Ishikawa (cell line): ENCODE measurements around the gene ZBTB20.

Source experiments
- CEBPB ChIP-seq: IDR thresholded peaks from 2 replicates; pipeline ENCODE4 v1.6.1; 2012
- CREB1 ChIP-seq: IDR thresholded peaks from 2 replicates; pipeline ENCODE4 v1.6.1; 2012; ENCODE audit warnings: low read depth
- EGR1 ChIP-seq: IDR thresholded peaks from 2 replicates; pipeline ENCODE4 v1.6.1; 2012
- EP300 ChIP-seq: IDR thresholded peaks from 2 replicates; pipeline ENCODE4 v1.6.1; 2012; ENCODE audit warnings: borderline replicate concordance
- FOXM1 ChIP-seq: IDR thresholded peaks from 2 replicates; pipeline ENCODE4 v1.6.1; 2012; ENCODE audit warnings: low read depth, borderline replicate concordance
- MAX ChIP-seq: IDR thresholded peaks from 2 replicates; pipeline ENCODE4 v1.6.1; 2012
- NFIC ChIP-seq: IDR thresholded peaks from 2 replicates; pipeline ENCODE4 v1.6.1; 2012
- RAD21 ChIP-seq: IDR thresholded peaks from 2 replicates; pipeline ENCODE4 v1.6.1; 2012; ENCODE audit warnings: low read depth
- REST ChIP-seq: IDR thresholded peaks from 2 replicates; pipeline ENCODE4 v1.6.1; 2012; ENCODE audit warnings: low read depth, mild to moderate bottlenecking
- TAF1 ChIP-seq: IDR thresholded peaks from 2 replicates; pipeline ENCODE4 v1.6.1; 2012; ENCODE audit warnings: low read depth, mild to moderate bottlenecking
- TCF12 ChIP-seq: IDR thresholded peaks from 2 replicates; pipeline ENCODE4 v1.6.1; 2012; ENCODE audit warnings: low read depth
- TEAD4 ChIP-seq: IDR thresholded peaks from 2 replicates; pipeline ENCODE4 v1.6.1; 2012
- USF1 ChIP-seq: IDR thresholded peaks from 2 replicates; pipeline ENCODE4 v1.6.1; 2012
- YY1 ChIP-seq: IDR thresholded peaks from 2 replicates; pipeline ENCODE4 v1.6.1; 2012; ENCODE audit warnings: low read depth
- ZBTB7A ChIP-seq: IDR thresholded peaks from 2 replicates; pipeline ENCODE4 v1.6.1; 2012; ENCODE audit warnings: low read depth

ZBTB20 gene

GRCh38 chr3:114998971-114999579, 148.0 kb downstream of the ZBTB20 start:
- TF ChIP-seq CREB1 (no peak), YY1 (no peak), FOXM1 (no peak), EP300 (no peak), ZBTB7A (no peak), USF1 (no peak), TEAD4 (no peak), REST (no peak), MAX (no peak), EGR1 (no peak), RAD21 (no peak), TAF1 (no peak), TCF12 (no peak), NFIC (no peak), CEBPB (no peak)

GRCh38 chr3:114994554-114995341, 152.3 kb downstream of the ZBTB20 start:
- TF ChIP-seq REST (no peak), TEAD4 (no peak), EGR1 (no peak), ZBTB7A (no peak)

GRCh38 chr3:114985776-114986175, 161.3 kb downstream of the ZBTB20 start:
- TF ChIP-seq ZBTB7A (no peak), USF1 (no peak), RAD21 (no peak), MAX (no peak), CREB1 (no peak)

- TF ChIP-seq CREB1, result no peak
- no peak for TF ChIP-seq EGR1
- no peak for TF ChIP-seq EP300
- TF ChIP-seq REST, result no peak
- no peak for TF ChIP-seq MAX
- no peak for TF ChIP-seq YY1
- TF ChIP-seq NFIC, result no peak
- TF ChIP-seq USF1, result no peak
- TF ChIP-seq TCF12, result no peak
- TF ChIP-seq TEAD4, result no peak
- TF ChIP-seq FOXM1, result no peak
- TF ChIP-seq CEBPB, result no peak
- TF ChIP-seq ZBTB7A, result no peak
Measured at GRCh38 chr3:114983248-114983647, 163.8 kb downstream of the ZBTB20 start.
